ENCODE results near the gene SLC46A2.

SLC46A2 gene

GRCh38 chr9:112887381-112887780, 3.3 kb downstream of the SLC46A2 start:
- TF ChIP-seq CTCF (IDR thresholded peaks at IDR 0.05; ENCODE audit: low read length, missing control alignments) = peak; percentile 16
- no peak for DNase-seq (ENCODE audit: low read depth)
- H3K4me3 ChIP-seq (replicated peaks; ENCODE audit: low read depth, low read length) = no peak overlapping the region

- DNase-seq (ENCODE audit: low read depth) = no peak
- TF ChIP-seq CTCF (IDR thresholded peaks at IDR 0.05; ENCODE audit: low read length, missing control alignments) = no peak
- no peak overlapping the region for H3K4me3 ChIP-seq (replicated peaks; ENCODE audit: low read depth, low read length)
These were observed 4.3 kb downstream of the SLC46A2 start for GRCh38 chr9:112886351-112886750.

GRCh38 chr9:112885324-112885723, 5.4 kb downstream of the SLC46A2 start:
- no peak for DNase-seq (ENCODE audit: low read depth)
- no peak for TF ChIP-seq CTCF (IDR thresholded peaks at IDR 0.05; ENCODE audit: low read length, missing control alignments)
- no peak overlapping the region for H3K4me3 ChIP-seq (replicated peaks; ENCODE audit: low read depth, low read length)

GRCh38 chr9:112884721-112885120, 6.0 kb downstream of the SLC46A2 start:
- no peak for TF ChIP-seq CTCF (IDR thresholded peaks at IDR 0.05; ENCODE audit: low read length, missing control alignments)

GRCh38 chr9:112884101-112884500, 6.6 kb downstream of the SLC46A2 start:
- DNase-seq (ENCODE audit: low read depth) = peak; percentile 38
- H3K4me3 ChIP-seq (replicated peaks; ENCODE audit: low read depth, low read length) = no peak overlapping the region
- TF ChIP-seq CTCF (IDR thresholded peaks at IDR 0.05; ENCODE audit: low read length, missing control alignments) = no peak

More at GRCh38 chr9:112884721-112885120, 6.0 kb downstream of the SLC46A2 start:
- no peak for DNase-seq (ENCODE audit: low read depth)
- H3K4me3 ChIP-seq (replicated peaks; ENCODE audit: low read depth, low read length) = no peak overlapping the region

GRCh38 chr9:112881331-112881730, 9.3 kb downstream of the SLC46A2 start:
- no peak for TF ChIP-seq CTCF (IDR thresholded peaks at IDR 0.05; ENCODE audit: low read length, missing control alignments)
- peak; percentile 33 for DNase-seq (ENCODE audit: low read depth)
- H3K4me3 ChIP-seq (replicated peaks; ENCODE audit: low read depth, low read length) = no peak overlapping the region

- no peak for TF ChIP-seq CTCF (IDR thresholded peaks at IDR 0.05; ENCODE audit: low read length, missing control alignments)
- no peak for DNase-seq (ENCODE audit: low read depth)
- H3K4me3 ChIP-seq (replicated peaks; ENCODE audit: low read depth, low read length) = no peak overlapping the region
These were observed 10.0 kb downstream of the SLC46A2 start for GRCh38 chr9:112880650-112881049.
